A549 (cell line): ENCODE measurements around the gene NANOS3. TPM values are rescaled to one million over a fixed set of nuclear protein-coding genes. Genes with fewer than 3 reads are reported as not detected.
A peak's percentile ranks its signal among the peaks of the same experiment; 100 is the strongest.

Experiments used
- ATAC-seq, 2 experiments: fragments of 200-7000 bp in 1 of 2; fragments of >200 bp in 1 of 2; cut with Nextera tagmentation in 1 of 2; cut with Tn5 transposase in 1 of 2; 3 replicates each; pipeline versions ENCODE4 v1.8.0 to v1.9.1; 2018 to 2020; ENCODE audit warnings: mild to moderate bottlenecking in 1 of 2, moderate library complexity in 1 of 2
- CTCF ChIA-PET: fragments of 300-600 bp; sonication (Branson Sonifier 250); formaldehyde crosslinking; extraction: SDS; loops from one replicate; lab custom pipeline; 2021; ENCODE audit warnings: antibody characterized with exemption, inconsistent platforms; lab: Yijun Ruan, JAX
- POLR2A ChIA-PET: fragments of 350-600 bp; formaldehyde crosslinking; extraction: SDS; loops from one replicate; lab custom pipeline; 2021; ENCODE audit warnings: antibody characterized with exemption, inconsistent platforms; lab: Yijun Ruan, JAX
- DNase-seq, 2 experiments: peaks; one replicate each; pipeline versions ENCODE4 v3.0.0 to v3.0.0-alpha.2; 2011 to 2016; ENCODE audit warnings: low read depth in 1 of 2, low spot score in 1 of 2
- FAIRE-seq: peaks from 2 replicates; lab custom pipeline; 2011; peaks lifted over from hg19 to GRCh38; lab: Jason Lieb, UNC
- H3K27ac ChIP-seq, 2 experiments: fragments of >200 bp; sonication (Bioruptor Twin); formaldehyde crosslinking; 3 replicates each; pipeline ENCODE4 v1.5.1; 2016 to 2017
- H3K4me1 ChIP-seq: fragments of >200 bp; sonication (Bioruptor Twin); formaldehyde crosslinking; 3 replicates; pipeline ENCODE4 v1.6.1; 2016
- H3K4me2 ChIP-seq: fragments of >200 bp; sonication (Bioruptor Twin); formaldehyde crosslinking; 3 replicates; pipeline ENCODE4 v1.6.1; 2016
- H3K4me3 ChIP-seq: fragments of >200 bp; sonication (Bioruptor Twin); formaldehyde crosslinking; 3 replicates; pipeline ENCODE4 v1.5.1; 2016
- H3K9me3 ChIP-seq: fragments of >200 bp; sonication (Bioruptor Twin); formaldehyde crosslinking; 3 replicates; pipeline ENCODE4 v1.6.1; 2016
- BHLHE40 ChIP-seq: IDR thresholded peaks from 2 replicates; pipeline ENCODE4 v1.6.1; 2012; ENCODE audit warnings: low read depth, low read length, inconsistent platforms
- CBX2 ChIP-seq: fragments of 200-600 bp; sonication (generic); IDR thresholded peaks from 2 replicates; pipeline ENCODE4 v1.6.1; 2016; ENCODE audit warnings: low read depth, mild to moderate bottlenecking, borderline replicate concordance
- CBX8 ChIP-seq: fragments of 200-600 bp; sonication (generic); IDR thresholded peaks from 2 replicates; pipeline ENCODE4 v1.6.1; 2016
- CHD2 ChIP-seq: fragments of 150-350 bp; IDR thresholded peaks from 2 replicates; pipeline ENCODE4 v1.6.1; 2014; ENCODE audit warnings: low read length; ENCODE audit not compliant: partially characterized antibody
- CHD4 ChIP-seq: fragments of 200-600 bp; sonication (generic); IDR thresholded peaks from 2 replicates; pipeline ENCODE4 v1.6.1; 2016; ENCODE audit warnings: antibody characterized with exemption, mild to moderate bottlenecking, borderline replicate concordance
- EHF ChIP-seq: fragments of 250-450 bp; sonication (Bioruptor Pico); IDR thresholded peaks from 2 replicates; pipeline ENCODE4 v1.5.0; 2020; ENCODE audit warnings: mild to moderate bottlenecking
- ESRRA ChIP-seq: fragments of 150-350 bp; IDR thresholded peaks from 2 replicates; pipeline ENCODE4 v1.6.1; 2014; ENCODE audit warnings: mild to moderate bottlenecking, low read length, borderline replicate concordance
- GATA3 ChIP-seq: IDR thresholded peaks from 2 replicates; pipeline ENCODE4 v1.6.1; 2012; ENCODE audit warnings: borderline replicate concordance
- HOXB13 ChIP-seq: fragments of 250-450 bp; sonication (Bioruptor Pico); IDR thresholded peaks from 2 replicates; pipeline ENCODE4 v1.5.0; 2020; ENCODE audit warnings: low read depth, mild to moderate bottlenecking, moderate library complexity
- KDM1A ChIP-seq: fragments of 200-600 bp; sonication (generic); IDR thresholded peaks from 2 replicates; pipeline ENCODE4 v1.6.1; 2016; ENCODE audit warnings: low read depth, mild to moderate bottlenecking
- KDM5A ChIP-seq: fragments of 200-600 bp; sonication (generic); IDR thresholded peaks from 2 replicates; pipeline ENCODE4 v1.6.1; 2016; ENCODE audit warnings: antibody characterized with exemption, mild to moderate bottlenecking
- MAFK ChIP-seq: fragments of 450-650 bp; IDR thresholded peaks from 2 replicates; pipeline ENCODE4 v1.6.1; 2014; ENCODE audit not compliant: partially characterized antibody
- MYC ChIP-seq: IDR thresholded peaks from 2 replicates; pipeline ENCODE4 v1.6.1; 2012; ENCODE audit warnings: mild to moderate bottlenecking, inconsistent platforms, low read length, improper control_type of control experiment, borderline replicate concordance
- NFE2L2 ChIP-seq: fragments of 150-350 bp; conservative IDR thresholded peaks from 2 replicates; pipeline ENCODE4 v1.6.1; 2014; ENCODE audit warnings: low read length
- NR3C1 ChIP-seq: fragments of >200 bp; sonication (Bioruptor Twin); formaldehyde crosslinking; IDR thresholded peaks from 3 replicates; pipeline ENCODE4 v1.6.1; 2017
- PHF8 ChIP-seq: fragments of 200-600 bp; sonication (generic); IDR thresholded peaks from 2 replicates; pipeline ENCODE4 v1.6.1; 2016; ENCODE audit warnings: low read depth, mild to moderate bottlenecking, antibody characterized with exemption, moderate library complexity, borderline replicate concordance
- POLR2AphosphoS2 ChIP-seq: conservative IDR thresholded peaks from 2 replicates; pipeline ENCODE4 v1.6.1; 2012; ENCODE audit warnings: low read length, improper control_type of control experiment, inconsistent platforms
- RAD21 ChIP-seq, 2 experiments: fragments of >200 bp in 1 of 2; sonication (Bioruptor Twin) in 1 of 2; formaldehyde crosslinking in 1 of 2; IDR thresholded peaks in 1 of 2; conservative IDR thresholded peaks in 1 of 2; 2 replicates in 1 of 2; 3 replicates in 1 of 2; pipeline ENCODE4 v1.6.1; 2012 to 2018; ENCODE audit warnings: inconsistent platforms in 1 of 2
- RARB ChIP-seq: fragments of 250-450 bp; sonication (Bioruptor Pico); IDR thresholded peaks from 2 replicates; pipeline ENCODE4 v1.8.0; 2021; ENCODE audit warnings: mild to moderate bottlenecking, moderate library complexity
- RFX5 ChIP-seq: fragments of 450-650 bp; IDR thresholded peaks from 2 replicates; pipeline ENCODE4 v1.7.1; 2014; ENCODE audit warnings: antibody characterized with exemption, mild to moderate bottlenecking, moderate library complexity
- RNF2 ChIP-seq: fragments of 200-600 bp; sonication (generic); IDR thresholded peaks from 2 replicates; pipeline ENCODE4 v1.6.1; 2016; ENCODE audit warnings: low read depth, mild to moderate bottlenecking, antibody characterized with exemption, moderate library complexity, borderline replicate concordance
- SMC3 ChIP-seq: fragments of >200 bp; sonication (Bioruptor Twin); formaldehyde crosslinking; IDR thresholded peaks from 3 replicates; pipeline ENCODE4 v1.6.1; 2018; ENCODE audit warnings: inconsistent platforms
- SREBF2 ChIP-seq: fragments of 450-650 bp; IDR thresholded peaks from 2 replicates; pipeline ENCODE4 v1.6.1; 2014; ENCODE audit warnings: mild to moderate bottlenecking, moderate library complexity
- TFCP2L1 ChIP-seq: fragments of 250-450 bp; sonication (Bioruptor Pico); IDR thresholded peaks from 2 replicates; pipeline ENCODE4 v1.5.0; 2021; ENCODE audit warnings: mild to moderate bottlenecking
- ZC3H11A ChIP-seq: fragments of 450-650 bp; IDR thresholded peaks from 2 replicates; pipeline ENCODE4 v1.6.1; 2014; ENCODE audit warnings: antibody characterized with exemption, mild to moderate bottlenecking
- ZFP36 ChIP-seq: fragments of 450-650 bp; IDR thresholded peaks from 2 replicates; pipeline ENCODE4 v1.6.1; 2014; ENCODE audit warnings: borderline replicate concordance; ENCODE audit not compliant: partially characterized antibody
- ZNF302 ChIP-seq: fragments of 250-450 bp; sonication (Bioruptor Pico); IDR thresholded peaks from 2 replicates; pipeline ENCODE4 v1.9.0; 2021; ENCODE audit warnings: inconsistent platforms, mild to moderate bottlenecking, moderate library complexity
- ZSCAN20 ChIP-seq: fragments of 250-450 bp; sonication (Bioruptor Pico); IDR thresholded peaks from 2 replicates; pipeline ENCODE4 v1.8.0; 2022; ENCODE audit warnings: mild to moderate bottlenecking, moderate library complexity
- WGBS: methylation state at CpG from one replicate; pipeline ENCODE4 v1.1.6; 2017; ENCODE audit errors: missing lambda C conversion rate; 5-methylcytosine and 5-hydroxymethylcytosine counted together
- polyA plus RNA-seq, 4 experiments: library from polyadenylated mRNA; depleted of rRNA in 3 of 4; stranded (reverse); fragments of >200 nt; fragmentation: RNase III in 1 of 4; extraction: RNeasy Plus Mini Kit Qiagen cat#74134 plus additional on column Dnase treatment in 1 of 4; gene quantifications; 2 replicates in 3 of 4; 3 replicates in 1 of 4; pipeline ENCODE4 v1.2.3, GENCODE V29; 2011 to 2017
- TF ChIP-seq, protein P1 (sequence below): fragments of >200 bp; sonication (Bioruptor Twin); formaldehyde crosslinking; IDR thresholded peaks from 3 replicates; pipeline ENCODE4 v1.6.1; 2016
- TF ChIP-seq, protein P2 (sequence below): fragments of 200-600 bp; sonication (generic); IDR thresholded peaks from 2 replicates; pipeline ENCODE4 v1.6.1; 2016; ENCODE audit warnings: antibody characterized with exemption, mild to moderate bottlenecking, moderate library complexity
- TF ChIP-seq, protein P3 (sequence below): fragments of 250-450 bp; sonication (Bioruptor Pico); IDR thresholded peaks from 2 replicates; pipeline ENCODE4 v1.5.0; 2020; ENCODE audit warnings: low read depth, mild to moderate bottlenecking, moderate library complexity
- TF ChIP-seq, protein P4 (sequence below): IDR thresholded peaks from 2 replicates; pipeline ENCODE4 v1.6.1; 2012
- TF ChIP-seq, protein P5 (sequence below): fragments of >200 bp; sonication (Bioruptor Twin); formaldehyde crosslinking; IDR thresholded peaks from 2 replicates; pipeline ENCODE4 v1.6.1; 2016
- TF ChIP-seq, protein P6 (sequence below): IDR thresholded peaks from 2 replicates; pipeline ENCODE4 v1.6.1; 2012; ENCODE audit warnings: low read depth, borderline replicate concordance

NANOS3 gene
- polyA plus RNA-seq, 2 of the 4 experiments (the other 2 are of a cell fraction): 0.31 to 1.2 TPM

DNA sequence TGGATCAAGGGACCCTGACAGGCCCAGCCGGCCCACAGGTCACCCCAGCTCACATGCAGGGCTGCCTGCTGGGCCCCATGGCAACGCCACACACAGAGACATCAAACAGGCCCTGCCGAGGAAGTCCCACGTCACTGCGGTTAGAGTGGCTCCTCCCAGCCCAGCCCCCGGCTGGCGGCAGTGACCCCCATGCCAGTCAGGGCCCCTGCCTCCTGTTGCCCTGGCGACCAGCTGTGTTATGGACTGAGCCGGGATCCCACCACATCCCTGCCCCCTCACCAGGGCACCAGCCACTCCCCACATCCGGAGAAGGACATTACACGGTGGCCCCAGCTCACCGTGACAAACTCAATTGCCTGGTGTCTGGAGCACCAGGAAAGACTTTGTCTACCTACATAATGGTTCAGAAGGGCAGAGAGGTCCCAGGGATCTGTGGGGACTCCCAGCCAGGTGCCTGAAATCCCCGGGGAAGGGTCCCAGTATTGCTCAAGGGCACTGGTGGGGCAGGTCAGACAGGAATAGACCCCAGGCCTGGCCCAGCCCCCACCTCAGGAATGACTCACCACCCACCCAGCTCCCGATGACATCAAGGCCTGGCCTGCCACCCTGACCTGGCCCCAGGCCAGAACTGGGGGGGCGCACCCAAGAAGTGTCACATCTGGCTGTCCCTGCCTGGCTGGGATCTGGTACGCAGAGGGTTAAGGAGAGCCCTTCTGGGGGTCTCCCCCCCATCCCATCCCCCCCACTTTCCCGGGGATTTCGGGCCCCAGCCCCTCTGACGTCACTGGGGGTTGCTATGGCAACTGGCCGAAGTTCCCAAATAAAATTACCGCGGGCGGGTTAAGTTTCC is 30.2 kb upstream of the NANOS3 start:
- H3K27ac ChIP-seq: peak overlapping the region; percentile 100
- H3K4me2 ChIP-seq: peak overlapping the region; percentile 94
- no peak for FAIRE-seq
- CTCF ChIA-PET: interaction anchor here (1.0 to 20.6 kb wide), 4 partner anchors 10 to 62 kb away, joined by 3 to 271 read pairs (median 60); no protein-coding TSS in a partner anchor
- ATAC-seq: peak; percentile 49 to 52
- peaks cover 71% of the 10 kb centered on the region for H3K4me1 ChIP-seq
- POLR2A ChIA-PET: interaction anchor here (0.5 to 2.9 kb wide), 10 partner anchors 8 to 53 kb away, joined by 3 to 33 read pairs (median 8); no protein-coding TSS in a partner anchor
- peak; percentile 78 to 97 for DNase-seq
- H3K4me3 ChIP-seq: peak overlapping the region; percentile 41
- 0% methylated on average over 11 of the region's 23 CpGs for WGBS
- H3K9me3 ChIP-seq: no peaks in the 10 kb centered on the region
- TF ChIP-seq POLR2AphosphoS2 (no peak), RAD21 (conservative IDR thresholded peaks at IDR 0.05 in 1 of 2, IDR thresholded peaks at IDR 0.05 in 1 of 2) (0 out of 5 replicates have a peak, but pooled peaks of 1 of the 2 experiments have one; percentile 5), CBX8 (no peak), TFCP2L1 (peak; percentile 49; the same call in 1 of the 2 replicates), KDM1A (no peak), MYC (no peak), RARB (CRISPR knock-in tag) (peak; percentile 57), EHF (CRISPR knock-in tag) (0 out of 2 replicates have a peak, but pooled peaks have one; percentile 63), CHD4 (no peak), BHLHE40 (no peak), SREBF2 (no peak), ZC3H11A (no peak), SMC3 (no peak; the same call in 2 of the 3 replicates), MAFK (peak; percentile 3), ZSCAN20 (CRISPR knock-in tag) (no peak), CHD2 (peak; percentile 43), ZNF302 (CRISPR knock-in tag) (no peak), CBX2 (no peak), GATA3 (peak; percentile 68), RFX5 (peak; percentile 92), RNF2 (no peak), ZFP36 (no peak), KDM5A (no peak), NFE2L2 (no peak), NR3C1 (no peak), HOXB13 (CRISPR knock-in tag) (peak; percentile 29; the same call in 1 of the 2 replicates), ESRRA (no peak), PHF8 (no peak)
- TF ChIP-seq, protein P1, sequence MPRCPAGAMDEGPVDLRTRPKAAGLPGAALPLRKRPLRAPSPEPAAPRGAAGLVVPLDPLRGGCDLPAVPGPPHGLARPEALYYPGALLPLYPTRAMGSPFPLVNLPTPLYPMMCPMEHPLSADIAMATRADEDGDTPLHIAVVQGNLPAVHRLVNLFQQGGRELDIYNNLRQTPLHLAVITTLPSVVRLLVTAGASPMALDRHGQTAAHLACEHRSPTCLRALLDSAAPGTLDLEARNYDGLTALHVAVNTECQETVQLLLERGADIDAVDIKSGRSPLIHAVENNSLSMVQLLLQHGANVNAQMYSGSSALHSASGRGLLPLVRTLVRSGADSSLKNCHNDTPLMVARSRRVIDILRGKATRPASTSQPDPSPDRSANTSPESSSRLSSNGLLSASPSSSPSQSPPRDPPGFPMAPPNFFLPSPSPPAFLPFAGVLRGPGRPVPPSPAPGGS: no peak
- TF ChIP-seq, protein P2, sequence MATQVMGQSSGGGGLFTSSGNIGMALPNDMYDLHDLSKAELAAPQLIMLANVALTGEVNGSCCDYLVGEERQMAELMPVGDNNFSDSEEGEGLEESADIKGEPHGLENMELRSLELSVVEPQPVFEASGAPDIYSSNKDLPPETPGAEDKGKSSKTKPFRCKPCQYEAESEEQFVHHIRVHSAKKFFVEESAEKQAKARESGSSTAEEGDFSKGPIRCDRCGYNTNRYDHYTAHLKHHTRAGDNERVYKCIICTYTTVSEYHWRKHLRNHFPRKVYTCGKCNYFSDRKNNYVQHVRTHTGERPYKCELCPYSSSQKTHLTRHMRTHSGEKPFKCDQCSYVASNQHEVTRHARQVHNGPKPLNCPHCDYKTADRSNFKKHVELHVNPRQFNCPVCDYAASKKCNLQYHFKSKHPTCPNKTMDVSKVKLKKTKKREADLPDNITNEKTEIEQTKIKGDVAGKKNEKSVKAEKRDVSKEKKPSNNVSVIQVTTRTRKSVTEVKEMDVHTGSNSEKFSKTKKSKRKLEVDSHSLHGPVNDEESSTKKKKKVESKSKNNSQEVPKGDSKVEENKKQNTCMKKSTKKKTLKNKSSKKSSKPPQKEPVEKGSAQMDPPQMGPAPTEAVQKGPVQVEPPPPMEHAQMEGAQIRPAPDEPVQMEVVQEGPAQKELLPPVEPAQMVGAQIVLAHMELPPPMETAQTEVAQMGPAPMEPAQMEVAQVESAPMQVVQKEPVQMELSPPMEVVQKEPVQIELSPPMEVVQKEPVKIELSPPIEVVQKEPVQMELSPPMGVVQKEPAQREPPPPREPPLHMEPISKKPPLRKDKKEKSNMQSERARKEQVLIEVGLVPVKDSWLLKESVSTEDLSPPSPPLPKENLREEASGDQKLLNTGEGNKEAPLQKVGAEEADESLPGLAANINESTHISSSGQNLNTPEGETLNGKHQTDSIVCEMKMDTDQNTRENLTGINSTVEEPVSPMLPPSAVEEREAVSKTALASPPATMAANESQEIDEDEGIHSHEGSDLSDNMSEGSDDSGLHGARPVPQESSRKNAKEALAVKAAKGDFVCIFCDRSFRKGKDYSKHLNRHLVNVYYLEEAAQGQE: no peak
- TF ChIP-seq, protein P3, sequence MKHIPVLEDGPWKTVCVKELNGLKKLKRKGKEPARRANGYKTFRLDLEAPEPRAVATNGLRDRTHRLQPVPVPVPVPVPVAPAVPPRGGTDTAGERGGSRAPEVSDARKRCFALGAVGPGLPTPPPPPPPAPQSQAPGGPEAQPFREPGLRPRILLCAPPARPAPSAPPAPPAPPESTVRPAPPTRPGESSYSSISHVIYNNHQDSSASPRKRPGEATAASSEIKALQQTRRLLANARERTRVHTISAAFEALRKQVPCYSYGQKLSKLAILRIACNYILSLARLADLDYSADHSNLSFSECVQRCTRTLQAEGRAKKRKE (CRISPR knock-in tag): no peak
- TF ChIP-seq, protein P4, sequence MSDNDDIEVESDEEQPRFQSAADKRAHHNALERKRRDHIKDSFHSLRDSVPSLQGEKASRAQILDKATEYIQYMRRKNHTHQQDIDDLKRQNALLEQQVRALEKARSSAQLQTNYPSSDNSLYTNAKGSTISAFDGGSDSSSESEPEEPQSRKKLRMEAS: peak; percentile 25; the same call in 1 of the 2 replicates
- TF ChIP-seq, protein P5, sequence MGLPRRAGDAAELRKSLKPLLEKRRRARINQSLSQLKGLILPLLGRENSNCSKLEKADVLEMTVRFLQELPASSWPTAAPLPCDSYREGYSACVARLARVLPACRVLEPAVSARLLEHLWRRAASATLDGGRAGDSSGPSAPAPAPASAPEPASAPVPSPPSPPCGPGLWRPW: no peak
- TF ChIP-seq, protein P6, sequence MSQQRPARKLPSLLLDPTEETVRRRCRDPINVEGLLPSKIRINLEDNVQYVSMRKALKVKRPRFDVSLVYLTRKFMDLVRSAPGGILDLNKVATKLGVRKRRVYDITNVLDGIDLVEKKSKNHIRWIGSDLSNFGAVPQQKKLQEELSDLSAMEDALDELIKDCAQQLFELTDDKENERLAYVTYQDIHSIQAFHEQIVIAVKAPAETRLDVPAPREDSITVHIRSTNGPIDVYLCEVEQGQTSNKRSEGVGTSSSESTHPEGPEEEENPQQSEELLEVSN: no peak
